Coronary artery (tissue), 2 donors: ENCODE data around the gene PTCD1.
A peak's percentile ranks its signal among the peaks of the same experiment; 100 is the strongest.
"Not testable (repeated sequence)": the region's sequence is repeated elsewhere in the genome, so short reads cannot be mapped to it uniquely, and the experiment has no call there.

Experiments
- DNase-seq: peaks from one replicate; pipeline ENCODE4 v3.0.0-alpha.2; 2017; ENCODE audit warnings: low spot score
- H3K27ac ChIP-seq, 2 donors: fragments of 200-600 bp; sonication (generic); one replicate each; pipeline ENCODE4 v1.5.1; 2016 to 2019
- H3K4me3 ChIP-seq: fragments of 200-600 bp; sonication (generic); 2 replicates; pipeline ENCODE4 v1.5.1; 2016; ENCODE audit warnings: mild to moderate bottlenecking, moderate library complexity
- CTCF ChIP-seq: fragments of 200-600 bp; sonication (generic); IDR thresholded peaks from one replicate; pipeline ENCODE4 v1.5.1; 2019; ENCODE audit warnings: antibody characterized with exemption

Gene PTCD1

GRCh38 chr7:99419323-99420021, 19.1 kb downstream of the PTCD1 start:
- no peak for TF ChIP-seq CTCF
- H3K27ac ChIP-seq, result no peak overlapping the region
- no peak for DNase-seq
- H3K4me3 ChIP-seq, result no peak overlapping the region

- no peak for TF ChIP-seq CTCF
- DNase-seq, result no peak
- Histone ChIP-seq H3K27ac (no peak overlapping the region), H3K4me3 (no peak overlapping the region)
Observed at GRCh38 chr7:99418260-99418659, 20.3 kb downstream of the PTCD1 start.

GRCh38 chr7:99415513-99416127, 23.0 kb downstream of the PTCD1 start:
- DNase-seq, H3K4me3 ChIP-seq, H3K27ac ChIP-seq: not testable (repeated sequence)
- TF ChIP-seq CTCF, result peak; percentile 58

DNA sequence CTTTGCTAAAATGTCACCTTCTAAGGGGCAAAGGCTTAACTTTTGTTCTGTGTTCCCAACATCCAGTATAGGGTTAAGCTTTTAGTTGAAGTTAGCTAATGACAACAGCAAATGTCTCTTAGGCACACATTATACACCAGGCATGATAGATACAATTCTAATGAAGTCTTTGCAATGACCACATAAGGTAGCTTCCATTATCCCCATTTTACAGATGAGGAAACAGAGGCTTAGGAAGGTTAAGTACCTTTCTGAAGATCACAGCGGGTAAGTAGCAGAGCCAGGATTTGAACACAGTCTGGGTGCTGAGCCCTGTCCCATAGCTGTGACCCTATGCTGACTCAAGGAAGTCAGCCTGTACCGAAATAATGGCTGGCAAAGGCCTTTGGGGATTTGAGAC, 28.0 kb downstream of the PTCD1 start:
- DNase-seq, result no peak
- Histone ChIP-seq H3K4me3 (no peak overlapping the region), H3K27ac (no peak overlapping the region)
- TF ChIP-seq CTCF, result no peak

DNA sequence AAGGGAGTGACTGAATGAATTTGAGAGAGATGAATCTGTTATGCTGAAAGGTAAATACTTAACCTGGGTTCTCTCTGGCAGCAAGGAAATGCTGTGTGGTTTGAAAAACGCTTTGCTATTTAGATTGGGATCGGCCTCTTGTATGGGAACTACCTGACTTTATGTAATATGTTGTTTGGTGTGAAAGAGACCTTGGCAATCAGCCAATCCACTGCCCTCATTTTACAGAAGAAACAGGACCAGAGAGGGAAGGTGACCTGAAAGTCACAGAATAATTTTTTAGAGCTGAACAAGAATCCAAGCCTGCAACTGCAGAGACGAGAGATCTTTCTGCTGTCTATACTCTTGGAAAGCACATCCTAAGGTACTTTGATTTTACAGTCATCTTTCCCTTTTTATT, 28.8 kb downstream of the PTCD1 start:
- DNase-seq, result no peak
- no peak for TF ChIP-seq CTCF
- peak overlapping the region; percentile 86 to 95 for H3K27ac ChIP-seq
- peak overlapping the region; percentile 96 for H3K4me3 ChIP-seq

- peak overlapping the region; percentile 96 for H3K4me3 ChIP-seq
- H3K27ac ChIP-seq, result peak overlapping the region; percentile 86 to 95
- no peak for DNase-seq
- TF ChIP-seq CTCF, result no peak
Observed at GRCh38 chr7:99409192-99409572, 29.4 kb downstream of the PTCD1 start.
